Measurements from ENCODE around the gene B4GALNT2.
"Not testable (repeated sequence)": the region's sequence is repeated elsewhere in the genome, so short reads cannot be mapped to it uniquely, and the experiment has no call there.

The B4GALNT2 gene

GRCh38 chr17:49183341-49183740 is 50.8 kb downstream of the B4GALNT2 start:
- no peak for DNase-seq (ENCODE audit: low read depth)

- no peak for DNase-seq (ENCODE audit: low read depth)
Measured at GRCh38 chr17:49183801-49184200, 51.2 kb downstream of the B4GALNT2 start.

DNA sequence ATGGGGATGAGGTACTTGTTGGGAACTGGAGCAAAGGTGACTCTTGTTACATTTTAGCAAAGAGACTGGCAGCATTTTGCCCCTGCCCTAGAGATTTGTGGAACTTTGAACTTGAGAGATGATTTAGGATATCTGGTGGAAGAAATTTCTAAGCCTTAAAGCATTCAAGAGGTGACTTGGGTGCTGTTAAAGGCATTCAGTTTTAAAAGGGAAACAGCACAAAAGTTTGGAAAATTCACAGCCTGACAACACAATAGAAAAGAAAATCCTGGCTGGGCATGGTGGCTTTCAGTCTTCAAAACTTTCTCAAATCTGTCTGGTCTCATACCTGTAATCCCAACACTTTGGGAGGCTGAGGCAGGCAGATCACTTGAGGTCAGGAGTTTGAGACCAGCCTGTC is 52.0 kb downstream of the B4GALNT2 start:
- DNase-seq (ENCODE audit: low read depth): not testable (repeated sequence)

DNA sequence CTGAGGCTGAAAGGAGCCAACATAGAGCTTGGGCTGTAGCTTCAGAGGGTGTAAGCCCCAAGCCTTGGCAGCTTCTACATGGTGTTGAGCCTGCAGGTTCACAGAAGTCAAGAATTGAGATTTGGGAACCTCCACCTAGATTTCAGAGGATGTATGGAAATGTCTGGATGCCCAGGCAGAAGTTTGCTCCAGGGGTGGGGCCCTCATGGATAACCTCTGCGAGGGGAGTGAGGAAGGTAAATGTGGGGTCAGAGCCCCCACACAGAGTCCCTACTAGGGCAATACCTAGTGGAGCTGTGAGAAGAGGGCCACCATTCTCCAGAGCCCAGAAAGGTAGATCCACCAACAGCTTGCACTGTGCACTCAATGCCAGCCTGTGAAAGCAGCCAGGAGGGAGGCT is 52.8 kb downstream of the B4GALNT2 start:
- DNase-seq (ENCODE audit: low read depth): not testable (repeated sequence)

DNA sequence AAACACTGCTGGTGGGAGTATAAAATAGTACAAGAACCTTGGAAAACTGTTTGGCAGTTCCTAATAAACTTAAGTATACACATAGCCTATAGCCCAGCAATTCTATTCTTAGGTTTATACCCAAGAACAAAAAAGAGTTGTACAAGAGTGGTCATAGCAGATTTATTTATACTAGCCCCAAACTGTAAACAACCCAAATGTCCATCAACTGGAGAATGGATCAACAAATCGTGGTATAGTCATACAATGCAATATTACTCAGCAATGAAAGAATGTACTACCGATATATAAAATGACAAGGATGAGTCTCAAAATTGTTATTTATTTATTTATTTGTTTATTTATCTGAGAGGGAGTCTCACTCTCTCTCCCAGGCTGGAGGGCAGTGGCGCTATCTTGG is 54.7 kb downstream of the B4GALNT2 start:
- no peak for DNase-seq (ENCODE audit: low read depth)

DNA sequence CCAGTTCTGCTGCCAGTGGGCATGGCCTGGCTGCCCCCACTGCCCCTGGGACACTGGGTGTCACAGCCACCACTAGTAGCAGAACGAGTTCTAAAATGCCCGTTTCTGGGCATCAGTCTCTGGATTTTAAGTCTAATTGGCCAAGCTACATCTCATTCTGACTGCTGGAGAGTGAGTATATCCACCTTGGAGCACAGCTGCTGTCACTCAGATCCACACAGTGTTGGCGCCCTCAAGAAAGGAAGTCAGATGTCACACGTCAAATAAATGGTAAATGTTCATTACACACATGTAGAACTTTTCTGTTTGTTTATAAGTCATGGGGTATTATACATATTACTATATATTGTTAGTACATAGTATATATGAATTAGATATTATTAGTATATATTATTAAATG is 58.4 kb downstream of the B4GALNT2 start:
- no peak for DNase-seq (ENCODE audit: low read depth)

- DNase-seq (ENCODE audit: low read depth): no peak
Measured at GRCh38 chr17:49191409-49191916, 58.9 kb downstream of the B4GALNT2 start.

DNA sequence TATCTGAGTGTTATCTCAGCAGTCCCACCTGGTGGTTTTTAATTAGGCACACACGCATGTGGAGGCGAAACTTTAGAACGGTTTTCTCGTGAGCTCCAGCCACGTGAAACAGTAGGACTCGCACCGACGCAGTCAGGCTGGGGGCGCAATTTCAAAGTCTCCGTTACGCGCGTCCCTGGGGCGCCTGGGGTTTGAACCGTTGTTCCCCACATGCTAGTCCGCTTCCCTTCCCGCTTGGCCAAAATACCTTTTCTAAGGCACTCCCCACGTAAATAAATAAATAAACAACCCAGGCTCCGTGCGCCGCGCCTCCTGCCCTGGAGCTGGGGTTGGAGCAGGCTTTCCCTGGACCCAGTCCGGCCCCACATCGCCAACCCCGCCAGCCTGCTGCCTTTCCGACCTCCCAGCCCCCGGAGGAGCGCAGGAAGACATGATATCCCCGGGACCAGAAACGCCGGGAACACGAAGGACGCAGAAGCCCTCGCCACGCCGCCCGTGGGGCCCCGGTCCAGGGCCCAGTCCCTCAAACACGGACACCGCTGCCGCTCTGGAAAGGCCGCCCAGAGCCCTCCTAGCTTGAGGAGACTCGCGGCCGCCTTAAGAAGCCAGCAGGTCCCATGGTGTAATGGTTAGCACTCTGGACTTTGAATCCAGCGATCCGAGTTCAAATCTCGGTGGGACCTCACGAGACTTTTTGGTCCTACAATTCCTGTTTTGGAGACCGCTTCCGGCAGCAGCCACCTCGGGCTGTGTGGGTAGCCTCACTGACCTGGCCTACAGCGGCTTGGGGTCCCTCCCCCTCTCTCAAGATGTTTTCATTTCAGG is 59.6 kb downstream of the B4GALNT2 start:
- DNase-seq (ENCODE audit: low read depth): peak; percentile 68

DNA sequence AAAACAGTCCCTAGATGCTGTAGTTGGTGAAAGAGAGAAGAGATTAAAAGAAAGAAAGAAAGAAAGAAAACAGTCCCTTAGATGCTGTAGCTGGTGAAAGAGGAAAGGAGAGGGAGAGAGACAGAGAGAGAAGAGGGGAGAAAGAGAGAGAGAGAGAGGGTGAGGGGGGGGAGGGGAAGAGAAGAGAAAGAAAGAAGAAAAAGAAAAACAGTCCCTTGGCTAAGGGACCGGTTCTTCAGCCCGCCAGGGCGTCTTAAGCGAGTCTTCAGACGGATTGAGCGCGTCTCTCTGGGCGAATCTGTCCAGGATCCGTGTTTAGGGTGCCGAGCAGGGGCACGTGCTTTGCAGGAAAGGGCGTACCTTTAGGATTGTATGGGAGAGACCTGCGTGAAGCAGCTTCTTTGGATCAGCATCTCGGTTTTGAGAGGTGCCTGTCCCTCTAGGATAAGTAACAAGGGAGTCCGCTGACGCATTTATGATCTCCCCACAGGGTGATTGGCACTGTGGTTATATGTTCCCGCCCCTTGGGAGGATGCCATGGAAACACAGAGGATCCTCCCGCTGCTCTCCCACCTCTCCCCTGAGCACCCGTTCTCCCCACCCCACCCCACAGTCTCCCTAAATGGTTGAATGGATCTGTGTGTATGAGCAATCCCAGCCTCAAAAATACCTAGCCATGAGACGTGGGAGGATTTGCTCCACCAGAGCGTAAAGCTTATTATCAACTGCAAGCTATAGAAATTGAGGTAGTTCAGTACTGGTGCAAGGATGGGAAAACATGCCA is 61.1 kb downstream of the B4GALNT2 start:
- DNase-seq (ENCODE audit: low read depth): no peak

DNA sequence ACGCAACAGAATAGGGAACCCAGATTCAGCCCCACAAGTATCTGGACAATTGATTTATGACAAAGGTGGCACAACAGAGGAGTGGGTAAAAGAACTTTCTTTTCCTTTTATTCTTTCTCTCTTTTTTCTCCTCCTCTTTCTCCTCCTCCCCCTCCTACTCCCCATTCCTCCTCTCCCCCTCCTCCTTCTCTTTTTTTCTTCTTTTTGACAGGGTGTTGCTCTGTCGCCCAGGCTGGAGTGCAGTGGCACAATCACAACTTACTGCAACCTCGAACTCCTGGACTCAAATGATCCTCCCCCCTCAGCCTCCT is 61.7 kb downstream of the B4GALNT2 start:
- no peak for DNase-seq (ENCODE audit: low read depth)

- DNase-seq (ENCODE audit: low read depth): no peak
Measured at GRCh38 chr17:49195751-49196150, 63.2 kb downstream of the B4GALNT2 start.

- DNase-seq (ENCODE audit: low read depth): no peak
Measured at GRCh38 chr17:49196520-49196919, 64.0 kb downstream of the B4GALNT2 start.

- DNase-seq (ENCODE audit: low read depth): no peak
Measured at GRCh38 chr17:49197346-49197998, 64.9 kb downstream of the B4GALNT2 start.

DNA sequence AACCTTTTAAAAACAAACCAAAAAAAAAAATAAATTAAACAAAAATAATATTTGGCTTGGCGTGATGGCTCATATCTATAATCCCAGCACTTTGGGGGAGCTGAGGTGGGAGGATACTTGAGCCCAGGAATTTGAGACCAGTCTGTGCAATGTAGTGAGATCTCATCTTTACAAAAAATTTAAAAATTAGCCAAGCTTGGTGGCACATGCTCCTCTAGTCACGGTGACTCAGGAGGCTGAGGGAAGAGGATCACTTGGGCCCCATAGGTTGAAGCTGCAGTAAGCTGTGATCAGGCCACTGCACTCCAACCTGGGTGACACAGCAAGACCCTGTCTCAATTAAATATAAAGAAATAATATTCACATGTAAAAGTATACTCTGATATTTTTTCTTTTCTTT is 65.6 kb downstream of the B4GALNT2 start:
- DNase-seq (ENCODE audit: low read depth): no peak

- DNase-seq (ENCODE audit: low read depth): no peak
Measured at GRCh38 chr17:49200423-49201083, 68.0 kb downstream of the B4GALNT2 start.

DNA sequence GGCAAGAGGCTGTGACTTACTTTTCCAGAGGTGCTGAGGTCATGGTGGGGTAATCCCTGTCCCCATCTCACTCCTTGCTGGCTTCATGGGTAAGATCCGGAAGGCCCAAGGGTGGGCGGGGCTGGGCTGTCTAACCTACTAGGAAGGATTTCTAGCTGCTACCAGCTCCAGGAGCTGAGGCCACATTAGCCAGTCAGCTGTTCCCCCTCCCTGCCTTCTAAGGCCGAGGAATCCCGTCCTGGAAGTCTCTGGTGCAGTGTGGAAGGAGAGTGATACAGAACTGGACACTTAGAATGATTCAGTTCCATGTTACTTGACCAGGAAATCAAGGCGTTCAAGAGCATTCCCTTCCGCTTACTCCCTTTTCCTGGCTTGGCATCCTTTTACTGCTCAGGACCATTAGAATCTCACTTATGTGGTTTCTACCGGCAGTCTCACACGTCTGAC is 68.9 kb downstream of the B4GALNT2 start:
- DNase-seq (ENCODE audit: low read depth): no peak

DNA sequence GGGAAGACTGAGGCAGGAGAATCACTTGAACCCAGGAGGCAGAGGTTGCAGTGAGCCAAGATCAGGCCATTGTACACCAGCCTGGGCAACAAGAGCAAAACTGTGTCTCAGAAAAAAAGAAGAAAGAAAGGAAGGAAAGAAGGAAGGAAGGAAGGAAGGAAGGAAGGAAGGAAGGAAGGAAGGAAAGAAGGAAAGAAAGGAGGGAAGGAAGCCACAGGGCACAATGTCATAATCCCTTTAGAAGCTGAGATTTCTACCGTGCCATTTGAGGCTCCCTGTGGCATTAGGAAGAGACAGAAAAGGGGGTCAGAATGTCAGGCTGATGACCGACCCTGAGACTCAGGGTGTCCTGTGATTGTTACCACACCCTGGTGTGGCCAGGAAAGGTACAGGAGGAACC is 71.2 kb downstream of the B4GALNT2 start:
- DNase-seq (ENCODE audit: low read depth): no peak

DNA sequence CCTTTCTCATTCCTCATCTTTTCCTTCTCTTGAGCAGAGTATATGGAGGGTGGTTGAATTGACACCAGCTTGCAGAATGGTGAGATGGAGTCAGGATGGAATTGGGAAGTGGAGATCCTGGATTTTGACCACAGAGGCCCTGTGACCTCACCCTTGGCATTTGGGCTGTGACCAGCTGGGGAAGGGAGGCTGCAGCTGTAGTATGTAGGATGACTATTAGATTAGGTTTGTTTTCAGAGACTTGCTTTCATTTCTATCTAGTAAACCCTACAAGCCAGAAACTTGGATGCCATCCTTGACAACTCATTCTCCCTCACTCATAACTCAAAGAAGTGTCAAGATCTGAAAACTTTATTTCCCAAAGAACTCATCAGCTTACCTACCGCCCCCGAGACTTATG is 71.9 kb downstream of the B4GALNT2 start:
- no peak for DNase-seq (ENCODE audit: low read depth)

- DNase-seq (ENCODE audit: low read depth): no peak
Measured at GRCh38 chr17:49209061-49209571, 76.5 kb downstream of the B4GALNT2 start.

DNA sequence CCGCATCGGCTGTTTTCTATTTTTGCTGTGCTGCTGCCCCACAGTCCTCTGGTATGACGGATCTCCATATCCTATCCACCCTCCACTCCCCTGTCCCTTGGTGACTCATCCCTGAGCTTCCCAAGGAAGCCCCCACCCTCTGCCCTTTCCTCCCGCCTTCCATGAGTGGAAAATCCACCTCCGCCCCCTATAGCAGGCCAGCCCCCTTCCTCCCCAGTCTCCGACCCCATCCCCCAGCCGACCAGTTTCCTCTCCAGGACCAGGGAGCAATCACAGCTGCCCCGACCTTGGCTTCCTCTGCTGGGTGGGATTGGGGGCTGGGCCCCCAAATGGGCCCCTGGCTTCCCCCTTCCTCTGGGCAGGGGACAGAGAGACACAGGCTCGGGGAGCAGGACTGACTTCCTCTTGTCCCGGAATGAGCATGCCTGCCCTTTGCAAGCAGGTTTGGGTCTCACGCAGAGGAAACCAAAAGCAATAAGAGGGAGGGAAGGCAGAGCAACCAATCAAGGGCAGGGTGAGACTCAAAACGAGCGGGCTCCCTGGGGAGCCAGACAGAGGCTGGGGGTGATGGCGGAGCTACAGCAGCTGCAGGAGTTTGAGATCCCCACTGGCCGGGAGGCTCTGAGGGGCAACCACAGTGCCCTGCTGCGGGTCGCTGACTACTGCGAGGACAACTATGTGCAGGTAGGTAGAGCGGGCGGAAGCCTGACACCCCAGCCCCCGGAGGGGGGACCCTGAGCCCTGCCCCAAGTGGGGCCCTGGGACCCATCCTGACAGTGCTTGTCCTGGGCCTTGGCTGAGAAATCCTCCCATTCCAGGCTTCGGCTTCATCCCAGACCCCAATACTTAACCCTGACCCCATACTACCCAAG is 77.8 kb downstream of the B4GALNT2 start, which contains the start of the genes ABI3 and GNGT2:
Gene ABI3, plus strand, starts transcription at position 550 of the 872 bp plus-strand sequence. Its CDS starts 18 bp downstream, at position 568.
Gene GNGT2, minus strand, starts transcription at position 417 of the 872 bp plus-strand sequence. CDS start 3,152 bp downstream, outside the sequence.
- peak; percentile 49 for DNase-seq (ENCODE audit: low read depth)

DNA sequence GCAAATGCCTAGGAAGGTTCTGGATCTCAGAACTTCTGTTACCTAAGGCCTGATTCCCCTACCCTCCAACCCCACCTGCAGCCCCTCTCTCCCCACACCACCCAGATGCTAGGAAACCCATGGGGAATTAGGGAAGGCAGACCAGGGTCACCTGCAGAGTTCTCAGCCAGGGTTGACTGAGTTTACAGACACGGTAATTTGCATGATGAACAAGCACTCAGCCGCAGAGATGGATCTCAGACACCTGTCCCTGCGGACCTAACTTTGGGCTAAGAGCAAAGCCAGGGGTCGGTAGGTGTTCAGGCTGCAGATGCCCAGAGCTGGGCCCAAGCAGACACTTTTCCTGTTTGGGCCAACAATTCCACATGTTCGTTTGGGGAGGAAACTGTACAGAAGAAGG is 80.8 kb downstream of the B4GALNT2 start:
- DNase-seq (ENCODE audit: low read depth): no peak
